Astrocyte (in vitro differentiated cells and primary cell): ENCODE data around the gene RGL1.

Source experiments
- CTCF ChIP-seq: IDR thresholded peaks from 2 replicates; pipeline ENCODE4 v1.5.1; 2011; ENCODE audit warnings: low read depth, mild to moderate bottlenecking, inconsistent platforms, low read length, moderate library complexity; ENCODE audit not compliant: insufficient read depth
- EZH2 ChIP-seq: IDR thresholded peaks from 2 replicates; pipeline ENCODE4 v1.6.1; 2012; ENCODE audit warnings: mild to moderate bottlenecking, low read length, inconsistent platforms; ENCODE audit not compliant: insufficient read depth

GRCh38 chr1:183787704-183788103 lies 17.2 kb upstream of the RGL1 start:
- TF ChIP-seq CTCF, result no peak
- TF ChIP-seq EZH2, result no peak
